Upper lobe of right lung (tissue), 1 donor: ENCODE data around the gene NLRP2B. TPM values are rescaled to one million over a fixed set of nuclear protein-coding genes. Genes with fewer than 3 reads are reported as not detected.

ENCODE experiments used
- ATAC-seq: fragments of 200-7000 bp; cut with Tn5 transposase; one replicate; pipeline ENCODE4 v1.9.1; 2020; ENCODE audit warnings: mild to moderate bottlenecking, moderate library complexity
- DNase-seq: peaks from one replicate; pipeline ENCODE4 v3.0.0-alpha.2; 2020
- H3K27ac ChIP-seq: fragments of 200-600 bp; one replicate; pipeline ENCODE4 v1.8.0; 2022
- H3K27me3 ChIP-seq: fragments of 200-600 bp; one replicate; pipeline ENCODE4 v1.8.0; 2022; ENCODE audit warnings: mild to moderate bottlenecking
- H3K36me3 ChIP-seq: fragments of 200-600 bp; one replicate; pipeline ENCODE4 v1.8.0; 2022
- H3K4me1 ChIP-seq: fragments of 200-600 bp; one replicate; pipeline ENCODE4 v1.8.0; 2022
- H3K4me3 ChIP-seq: fragments of 200-600 bp; one replicate; pipeline ENCODE4 v1.8.0; 2022; ENCODE audit warnings: mild to moderate bottlenecking
- H3K9me3 ChIP-seq: fragments of 200-600 bp; one replicate; pipeline ENCODE4 v1.8.0; 2022
- intact Hi-C: fragments of 100-400 bp; cut with DNase I; formaldehyde crosslinking; loops from one replicate; pipeline ENCODE4 v1.11.0; 2022
- total RNA-seq: library from RNA; stranded (reverse); fragmentation: NEBNext Ultra II Directional; extraction: Animal tissue kit (Norgen Biotek cat#: 25700); gene quantifications from one replicate; pipeline ENCODE4 v1.2.1, GENCODE V29; 2021
- TF ChIP-seq, protein P1 (sequence below): fragments of 200-600 bp; IDR thresholded peaks from one replicate; pipeline ENCODE4 v1.8.0; 2022; ENCODE audit warnings: antibody characterized with exemption
- donor health status: DM: no; HTN: yes; CAD: no; lungs with severe emphysema.

Gene NLRP2B
- total RNA-seq, 1 donor from 2014 or later = not detected

GRCh38 chrX:57674861-57675260 lies 5.2 kb downstream of the NLRP2B start:
- DNase-seq = no peak
- H3K9me3 ChIP-seq = no peaks in the 10 kb centered on the region
- H3K4me3 ChIP-seq = no peak overlapping the region
- no peaks in the 10 kb centered on the region for H3K4me1 ChIP-seq
- intact Hi-C loops = no loop called here
- TF ChIP-seq, protein P1, sequence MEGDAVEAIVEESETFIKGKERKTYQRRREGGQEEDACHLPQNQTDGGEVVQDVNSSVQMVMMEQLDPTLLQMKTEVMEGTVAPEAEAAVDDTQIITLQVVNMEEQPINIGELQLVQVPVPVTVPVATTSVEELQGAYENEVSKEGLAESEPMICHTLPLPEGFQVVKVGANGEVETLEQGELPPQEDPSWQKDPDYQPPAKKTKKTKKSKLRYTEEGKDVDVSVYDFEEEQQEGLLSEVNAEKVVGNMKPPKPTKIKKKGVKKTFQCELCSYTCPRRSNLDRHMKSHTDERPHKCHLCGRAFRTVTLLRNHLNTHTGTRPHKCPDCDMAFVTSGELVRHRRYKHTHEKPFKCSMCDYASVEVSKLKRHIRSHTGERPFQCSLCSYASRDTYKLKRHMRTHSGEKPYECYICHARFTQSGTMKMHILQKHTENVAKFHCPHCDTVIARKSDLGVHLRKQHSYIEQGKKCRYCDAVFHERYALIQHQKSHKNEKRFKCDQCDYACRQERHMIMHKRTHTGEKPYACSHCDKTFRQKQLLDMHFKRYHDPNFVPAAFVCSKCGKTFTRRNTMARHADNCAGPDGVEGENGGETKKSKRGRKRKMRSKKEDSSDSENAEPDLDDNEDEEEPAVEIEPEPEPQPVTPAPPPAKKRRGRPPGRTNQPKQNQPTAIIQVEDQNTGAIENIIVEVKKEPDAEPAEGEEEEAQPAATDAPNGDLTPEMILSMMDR = no peak
- H3K27ac ChIP-seq = no peak overlapping the region
- H3K36me3 ChIP-seq = no peaks in the 10 kb centered on the region
- no peaks in the 10 kb centered on the region for H3K27me3 ChIP-seq
- no peak for ATAC-seq

- Histone ChIP-seq H3K4me1 (no peaks in the 10 kb centered on the region), H3K27me3 (no peaks in the 10 kb centered on the region), H3K36me3 (no peaks in the 10 kb centered on the region), H3K4me3 (no peak overlapping the region), H3K27ac (no peak overlapping the region), H3K9me3 (no peaks in the 10 kb centered on the region)
- TF ChIP-seq, protein P1 = no peak
- intact Hi-C loops = no loop called here
- no peak for ATAC-seq
- no peak for DNase-seq
Measured at GRCh38 chrX:57669961-57670360, 10.1 kb downstream of the NLRP2B start.

GRCh38 chrX:57667010-57667409 lies 13.1 kb downstream of the NLRP2B start:
- no peak overlapping the region for H3K27ac ChIP-seq
- intact Hi-C loops = no loop called here
- H3K9me3 ChIP-seq = no peaks in the 10 kb centered on the region
- no peak for DNase-seq
- no peaks in the 10 kb centered on the region for H3K36me3 ChIP-seq
- TF ChIP-seq, protein P1 = no peak
- no peaks in the 10 kb centered on the region for H3K27me3 ChIP-seq
- no peak overlapping the region for H3K4me3 ChIP-seq
- H3K4me1 ChIP-seq = no peaks in the 10 kb centered on the region
- ATAC-seq = no peak

- TF ChIP-seq, protein P1 = no peak
- no peak overlapping the region for H3K27ac ChIP-seq
- H3K4me3 ChIP-seq = no peak overlapping the region
- no peaks in the 10 kb centered on the region for H3K36me3 ChIP-seq
- no peak for ATAC-seq
- intact Hi-C loops = no loop called here
- no peaks in the 10 kb centered on the region for H3K9me3 ChIP-seq
- DNase-seq = no peak
- no peaks in the 10 kb centered on the region for H3K27me3 ChIP-seq
- H3K4me1 ChIP-seq = no peaks in the 10 kb centered on the region
Measured at GRCh38 chrX:57655065-57655464, 25.0 kb downstream of the NLRP2B start.

DNA sequence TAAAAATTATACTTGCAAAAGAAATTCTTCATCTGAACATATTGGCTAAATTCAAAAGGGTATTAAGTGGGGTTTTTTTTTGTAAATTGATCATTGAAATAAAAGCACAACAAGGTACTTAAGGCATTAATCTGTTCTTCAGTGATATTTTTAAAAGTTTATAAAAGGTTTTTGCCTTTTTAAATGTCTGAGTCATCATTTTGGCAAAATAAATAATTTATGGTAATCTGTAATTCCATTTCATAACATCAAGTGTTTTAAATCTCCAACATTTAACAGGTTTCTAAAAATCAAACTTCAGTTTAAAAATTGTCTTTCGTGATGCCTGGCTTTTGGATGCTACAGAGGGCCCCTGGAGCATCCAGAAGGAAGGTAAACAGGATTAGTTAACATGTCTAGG lies 27.4 kb downstream of the NLRP2B start:
- ATAC-seq (no peak), DNase-seq (no peak)
- H3K27ac ChIP-seq = no peak overlapping the region
- no peak overlapping the region for H3K4me3 ChIP-seq
- no peaks in the 10 kb centered on the region for H3K4me1 ChIP-seq
- no peaks in the 10 kb centered on the region for H3K27me3 ChIP-seq
- intact Hi-C loops = no loop called here
- TF ChIP-seq, protein P1 = no peak
- no peaks in the 10 kb centered on the region for H3K36me3 ChIP-seq
- no peaks in the 10 kb centered on the region for H3K9me3 ChIP-seq
